Neural crest cell (in vitro differentiated cells): Measurements from ENCODE around the gene DEFB131B. TPM values are rescaled to one million over a fixed set of nuclear protein-coding genes. Genes with fewer than 3 reads are reported as not detected.
"Not testable (repeated sequence)": the region's sequence is repeated elsewhere in the genome, so short reads cannot be mapped to it uniquely, and the experiment has no call there.

Experiments
- DNase-seq: peaks from one replicate; pipeline ENCODE4 v3.0.0; 2021; ENCODE audit warnings: low read depth, mixed read lengths, low spot score
- H3K27ac Mint-ChIP-seq: one replicate; pipeline ENCODE4 v1.8.0; 2021; ENCODE audit warnings: mild to moderate bottlenecking, mixed read lengths; ENCODE audit not compliant: unreplicated experiment
- H3K27me3 Mint-ChIP-seq: 2 replicates; pipeline ENCODE4 v1.8.0; 2021; ENCODE audit warnings: low read depth, mild to moderate bottlenecking, mixed read lengths
- H3K36me3 Mint-ChIP-seq: 2 replicates; pipeline ENCODE4 v1.8.0; 2021; ENCODE audit warnings: low read depth, mild to moderate bottlenecking, mixed read lengths
- H3K4me1 Mint-ChIP-seq: 2 replicates; pipeline ENCODE4 v1.8.0; 2021; ENCODE audit warnings: mixed read lengths
- H3K4me3 Mint-ChIP-seq: one replicate; pipeline ENCODE4 v1.8.0; 2021; ENCODE audit warnings: mild to moderate bottlenecking, mixed read lengths
- H3K9me3 Mint-ChIP-seq: 2 replicates; pipeline ENCODE4 v1.8.0; 2021; ENCODE audit warnings: mixed read lengths
- long read RNA-seq: library from polyadenylated mRNA; unstranded; transcript quantifications from one replicate; pipeline ENCODE4 v2.0.0, GENCODE V29; 2020
- total RNA-seq: library from RNA; stranded (reverse); gene quantifications from 2 replicates; pipeline ENCODE4 v1.2.1, GENCODE V29; 2021
- TF ChIP-seq, protein P1 (sequence below): fragments of 200-600 bp; sonication (generic); conservative IDR thresholded peaks from 2 replicates; pipeline ENCODE4 v1.5.0; 2021; ENCODE audit warnings: antibody characterized with exemption, mild to moderate bottlenecking

The DEFB131B gene
- total RNA-seq = not detected in 2 replicates
- long read RNA-seq = 0 reads

GRCh38 chr11:71878059-71878458, at the start of gene DEFB131B:
Gene DEFB131B (plus strand): TSS chr11:71878453. CDS start chr11:71878453, 0 bp downstream.
- not testable (repeated sequence) for H3K9me3 Mint-ChIP-seq, H3K27ac Mint-ChIP-seq, H3K4me3 Mint-ChIP-seq, H3K36me3 Mint-ChIP-seq, H3K27me3 Mint-ChIP-seq, H3K4me1 Mint-ChIP-seq, DNase-seq

DNA sequence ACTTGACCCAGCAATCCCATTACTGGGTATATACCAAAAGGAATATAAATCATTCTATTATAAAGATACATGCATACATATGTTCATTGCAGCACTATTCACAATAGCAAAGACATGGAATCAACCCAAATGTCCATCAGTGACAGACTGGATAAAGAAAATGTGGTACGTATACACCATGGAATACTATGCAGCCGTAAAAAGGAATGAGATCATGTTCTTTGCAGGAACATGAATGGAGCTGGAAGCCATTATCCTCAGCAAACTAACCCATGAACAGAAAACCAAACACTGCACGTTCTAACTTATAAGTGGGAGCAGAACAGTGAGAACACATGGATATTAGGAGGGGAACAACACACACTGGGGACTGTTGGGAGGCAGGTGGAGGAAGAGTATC, 49.0 kb upstream of the DEFB131B start:
- H3K4me3 Mint-ChIP-seq, H3K4me1 Mint-ChIP-seq, H3K27ac Mint-ChIP-seq, H3K9me3 Mint-ChIP-seq, H3K27me3 Mint-ChIP-seq, H3K36me3 Mint-ChIP-seq, DNase-seq: not testable (repeated sequence)

GRCh38 chr11:71829686-71830085, 48.6 kb upstream of the DEFB131B start:
- H3K4me3 Mint-ChIP-seq, H3K9me3 Mint-ChIP-seq, H3K27ac Mint-ChIP-seq, H3K27me3 Mint-ChIP-seq, H3K36me3 Mint-ChIP-seq, DNase-seq, H3K4me1 Mint-ChIP-seq: not testable (repeated sequence)

DNA sequence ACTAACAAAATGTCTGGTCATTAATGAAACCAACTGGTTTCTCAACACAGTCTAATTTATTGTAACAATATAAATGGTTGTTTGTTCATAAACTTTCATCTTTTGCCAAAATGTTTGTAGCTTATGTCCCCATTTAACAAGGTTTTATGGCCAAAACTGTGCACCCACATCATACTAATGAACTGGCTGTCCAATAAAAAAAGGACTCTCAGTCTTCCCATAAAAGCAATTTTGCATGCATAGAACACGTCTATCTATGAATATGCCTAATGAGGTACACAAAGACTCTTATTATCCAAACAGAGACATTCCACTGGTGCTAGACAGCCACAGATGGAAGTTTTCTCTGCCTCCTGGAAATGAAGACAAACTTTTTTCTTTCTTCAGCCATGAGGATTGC, 45.4 kb upstream of the DEFB131B start, which contains the start of gene DEFB108B:
TSS of gene DEFB108B (plus strand) at position 390 of the 400 bp plus-strand sequence. CDS start at position 390, 0 bp downstream.
- H3K36me3 Mint-ChIP-seq, H3K9me3 Mint-ChIP-seq, H3K4me1 Mint-ChIP-seq, H3K27ac Mint-ChIP-seq, DNase-seq, H3K27me3 Mint-ChIP-seq, H3K4me3 Mint-ChIP-seq: not testable (repeated sequence)

- not testable (repeated sequence) for H3K27ac Mint-ChIP-seq, DNase-seq
Observed at GRCh38 chr11:71842720-71843119, 35.5 kb upstream of the DEFB131B start.

DNA sequence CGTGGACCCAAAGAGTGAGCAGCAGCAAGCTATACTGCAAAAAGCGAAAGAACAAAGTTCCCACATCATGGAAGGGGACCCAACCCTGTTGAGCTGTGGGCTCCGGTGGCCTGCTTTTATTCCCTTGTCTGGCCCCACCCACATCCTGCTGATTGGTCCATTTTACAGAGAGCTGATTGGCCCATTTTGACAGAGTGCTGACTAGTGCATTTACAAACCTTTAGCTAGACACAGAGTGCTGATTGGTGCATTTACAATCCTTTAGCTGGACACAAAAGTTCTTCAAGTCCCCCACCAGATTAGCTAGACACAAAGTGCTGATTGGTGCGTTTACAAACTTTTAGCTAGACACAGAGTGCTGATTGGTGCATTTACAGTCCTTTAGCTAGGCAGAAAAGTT, 34.9 kb upstream of the DEFB131B start:
- H3K27ac Mint-ChIP-seq, H3K27me3 Mint-ChIP-seq, DNase-seq, H3K4me1 Mint-ChIP-seq, H3K9me3 Mint-ChIP-seq, H3K4me3 Mint-ChIP-seq, H3K36me3 Mint-ChIP-seq: not testable (repeated sequence)

More at GRCh38 chr11:71842720-71843119, 35.5 kb upstream of the DEFB131B start:
- H3K27me3 Mint-ChIP-seq, H3K36me3 Mint-ChIP-seq, H3K4me1 Mint-ChIP-seq, H3K4me3 Mint-ChIP-seq, H3K9me3 Mint-ChIP-seq: not testable (repeated sequence)

DNA sequence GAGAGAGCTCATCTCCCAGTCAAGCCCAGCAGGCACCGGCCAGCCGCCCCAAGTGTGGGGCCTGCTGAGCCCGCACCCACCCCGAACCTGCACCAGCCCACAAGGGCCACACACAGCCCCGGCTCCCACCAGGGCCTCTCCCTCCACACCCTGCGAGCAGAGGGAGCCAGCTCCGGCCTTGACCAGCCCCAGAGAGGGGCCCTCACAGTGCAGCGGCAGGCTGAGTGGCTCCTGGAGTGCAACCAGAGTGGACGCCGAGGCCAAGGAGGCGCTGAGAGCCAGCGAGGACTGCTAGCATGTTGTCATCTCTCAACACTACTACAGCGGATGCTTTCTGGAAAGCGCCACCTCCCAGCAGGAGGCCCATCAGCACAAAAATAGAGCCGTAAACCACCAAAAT, 34.4 kb upstream of the DEFB131B start:
- H3K4me1 Mint-ChIP-seq = no peaks in the 10 kb centered on the region
- H3K36me3 Mint-ChIP-seq = no peaks in the 10 kb centered on the region
- H3K27me3 Mint-ChIP-seq = no peaks in the 10 kb centered on the region
- peaks cover 6% of the 10 kb centered on the region for H3K9me3 Mint-ChIP-seq
- DNase-seq = no peak
- H3K27ac Mint-ChIP-seq = no peak overlapping the region
- TF ChIP-seq, protein P1, sequence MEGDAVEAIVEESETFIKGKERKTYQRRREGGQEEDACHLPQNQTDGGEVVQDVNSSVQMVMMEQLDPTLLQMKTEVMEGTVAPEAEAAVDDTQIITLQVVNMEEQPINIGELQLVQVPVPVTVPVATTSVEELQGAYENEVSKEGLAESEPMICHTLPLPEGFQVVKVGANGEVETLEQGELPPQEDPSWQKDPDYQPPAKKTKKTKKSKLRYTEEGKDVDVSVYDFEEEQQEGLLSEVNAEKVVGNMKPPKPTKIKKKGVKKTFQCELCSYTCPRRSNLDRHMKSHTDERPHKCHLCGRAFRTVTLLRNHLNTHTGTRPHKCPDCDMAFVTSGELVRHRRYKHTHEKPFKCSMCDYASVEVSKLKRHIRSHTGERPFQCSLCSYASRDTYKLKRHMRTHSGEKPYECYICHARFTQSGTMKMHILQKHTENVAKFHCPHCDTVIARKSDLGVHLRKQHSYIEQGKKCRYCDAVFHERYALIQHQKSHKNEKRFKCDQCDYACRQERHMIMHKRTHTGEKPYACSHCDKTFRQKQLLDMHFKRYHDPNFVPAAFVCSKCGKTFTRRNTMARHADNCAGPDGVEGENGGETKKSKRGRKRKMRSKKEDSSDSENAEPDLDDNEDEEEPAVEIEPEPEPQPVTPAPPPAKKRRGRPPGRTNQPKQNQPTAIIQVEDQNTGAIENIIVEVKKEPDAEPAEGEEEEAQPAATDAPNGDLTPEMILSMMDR = no peak
- no peak overlapping the region for H3K4me3 Mint-ChIP-seq

GRCh38 chr11:71853895-71854294, 24.4 kb upstream of the DEFB131B start:
- H3K27ac Mint-ChIP-seq, H3K4me1 Mint-ChIP-seq, H3K36me3 Mint-ChIP-seq, H3K9me3 Mint-ChIP-seq, H3K27me3 Mint-ChIP-seq, H3K4me3 Mint-ChIP-seq, DNase-seq: not testable (repeated sequence)

GRCh38 chr11:71855880-71856279, 22.4 kb upstream of the DEFB131B start:
- not testable (repeated sequence) for H3K27me3 Mint-ChIP-seq, H3K9me3 Mint-ChIP-seq, H3K27ac Mint-ChIP-seq, H3K4me1 Mint-ChIP-seq, H3K4me3 Mint-ChIP-seq, H3K36me3 Mint-ChIP-seq, DNase-seq

GRCh38 chr11:71860835-71861234, 17.4 kb upstream of the DEFB131B start:
- DNase-seq, H3K4me1 Mint-ChIP-seq, H3K27ac Mint-ChIP-seq, H3K36me3 Mint-ChIP-seq, H3K9me3 Mint-ChIP-seq, H3K4me3 Mint-ChIP-seq, H3K27me3 Mint-ChIP-seq: not testable (repeated sequence)
